ENCODE data around the gene ANAPC13.

ANAPC13 gene

GRCh38 chr3:134457376-134458074, 28.3 kb downstream of the ANAPC13 start:
- DNase-seq (ENCODE audit: low read depth in 1 of 2, low spot score in 1 of 2) = no peak

GRCh38 chr3:134453631-134454030, 32.2 kb downstream of the ANAPC13 start:
- no peak for DNase-seq (ENCODE audit: low read depth in 1 of 2, low spot score in 1 of 2)

- DNase-seq (ENCODE audit: low read depth in 1 of 2, low spot score in 1 of 2) = no peak
Observed at GRCh38 chr3:134449951-134450350, 35.8 kb downstream of the ANAPC13 start.

- no peak for DNase-seq (ENCODE audit: low read depth in 1 of 2, low spot score in 1 of 2)
Observed at GRCh38 chr3:134449277-134449676, 36.5 kb downstream of the ANAPC13 start.

- no peak for DNase-seq (ENCODE audit: low read depth in 1 of 2, low spot score in 1 of 2)
Observed at GRCh38 chr3:134448664-134449063, 37.1 kb downstream of the ANAPC13 start.

- no peak for DNase-seq (ENCODE audit: low read depth in 1 of 2, low spot score in 1 of 2)
Observed at GRCh38 chr3:134447351-134447750, 38.4 kb downstream of the ANAPC13 start.

GRCh38 chr3:134446800-134447199, 39.0 kb downstream of the ANAPC13 start:
- DNase-seq (ENCODE audit: low read depth in 1 of 2, low spot score in 1 of 2) = no peak

GRCh38 chr3:134445636-134446035, 40.1 kb downstream of the ANAPC13 start:
- DNase-seq (ENCODE audit: low read depth in 1 of 2, low spot score in 1 of 2) = no peak

GRCh38 chr3:134445095-134445494, 40.7 kb downstream of the ANAPC13 start:
- no peak for DNase-seq (ENCODE audit: low read depth in 1 of 2, low spot score in 1 of 2)

GRCh38 chr3:134441821-134442220, 44.0 kb downstream of the ANAPC13 start:
- no peak for DNase-seq (ENCODE audit: low read depth in 1 of 2, low spot score in 1 of 2)

GRCh38 chr3:134441321-134441720, 44.5 kb downstream of the ANAPC13 start:
- no peak for DNase-seq (ENCODE audit: low read depth in 1 of 2, low spot score in 1 of 2)

GRCh38 chr3:134437211-134437752, 48.5 kb downstream of the ANAPC13 start:
- DNase-seq (ENCODE audit: low read depth in 1 of 2, low spot score in 1 of 2) = no peak

- no peak for DNase-seq (ENCODE audit: low read depth in 1 of 2, low spot score in 1 of 2)
Observed at GRCh38 chr3:134432236-134432635, 53.5 kb downstream of the ANAPC13 start.

GRCh38 chr3:134430950-134431445, 54.8 kb downstream of the ANAPC13 start:
- DNase-seq (ENCODE audit: low read depth in 1 of 2, low spot score in 1 of 2) = no peak

GRCh38 chr3:134430174-134430573, 55.6 kb downstream of the ANAPC13 start:
- DNase-seq (ENCODE audit: low read depth in 1 of 2, low spot score in 1 of 2) = no peak

- DNase-seq (ENCODE audit: low read depth in 1 of 2, low spot score in 1 of 2) = no peak
Observed at GRCh38 chr3:134428401-134428800, 57.4 kb downstream of the ANAPC13 start.
